ENCODE data around the gene FRAS1. TPM values are rescaled to one million over a fixed set of nuclear protein-coding genes. Genes with fewer than 3 reads are reported as not detected.

FRAS1 gene
- total RNA-seq, 2 experiments from 2014 or later = not detected

- H3K27ac ChIP-seq (ENCODE audit: low read depth in 1 of 2, low read length in 2 of 2) = no peak overlapping the region
- H3K27me3 ChIP-seq (ENCODE audit: control insufficient read depth in 1 of 2, insufficient read depth in 2 of 2, low read length in 2 of 2) = peaks cover 2 to 10% of the 10 kb centered on the region in 2 experiments
- no peak overlapping the region for H3K4me3 Mint-ChIP-seq
- POLR2A ChIA-PET = no interaction called here
- no peaks in the 10 kb centered on the region for H3K9me3 ChIP-seq (ENCODE audit: control insufficient read depth in 1 of 2, insufficient read depth in 1 of 2, low read length in 2 of 2)
- DNase-seq (no peak), ATAC-seq (ENCODE audit: poor library complexity) (no peak)
- no peaks in the 10 kb centered on the region for H3K36me3 Mint-ChIP-seq (ENCODE audit: low read depth)
- no peaks in the 10 kb centered on the region for H3K4me1 ChIP-seq (ENCODE audit: insufficient read depth, low read length)
- CTCF ChIA-PET = no interaction called here
- H3K27ac Mint-ChIP-seq = no peak overlapping the region
- no peaks in the 10 kb centered on the region for H3K4me1 Mint-ChIP-seq (ENCODE audit: low read depth)
- H3K4me3 ChIP-seq (ENCODE audit: low read length) = no peak overlapping the region
- TF ChIP-seq CTCF (IDR thresholded peaks at IDR 0.05) = no peak
- H3K27me3 Mint-ChIP-seq = peaks cover 16% of the 10 kb centered on the region
- intact Hi-C loops (cut with DNase I, micrococcal nuclease) = no loop called here
- no peaks in the 10 kb centered on the region for H3K9me3 Mint-ChIP-seq
- H3K36me3 ChIP-seq (ENCODE audit: insufficient read depth, low read length) = no peaks in the 10 kb centered on the region
Observed at GRCh38 chr4:78454016-78454415, 396.9 kb downstream of the FRAS1 start.

GRCh38 chr4:78457751-78458150 is 400.6 kb downstream of the FRAS1 start:
- no peak overlapping the region for H3K4me3 Mint-ChIP-seq
- Histone ChIP-seq H3K27me3 (ENCODE audit: control insufficient read depth in 1 of 2, insufficient read depth in 2 of 2, low read length in 2 of 2) (peaks cover 2 to 10% of the 10 kb centered on the region in 2 experiments), H3K36me3 (ENCODE audit: insufficient read depth, low read length) (no peaks in the 10 kb centered on the region), H3K27ac (ENCODE audit: low read depth in 1 of 2, low read length in 2 of 2) (no peak overlapping the region), H3K9me3 (ENCODE audit: control insufficient read depth in 1 of 2, insufficient read depth in 1 of 2, low read length in 2 of 2) (no peaks in the 10 kb centered on the region), H3K4me1 (ENCODE audit: insufficient read depth, low read length) (no peaks in the 10 kb centered on the region), H3K4me3 (ENCODE audit: low read length) (no peak overlapping the region)
- no peaks in the 10 kb centered on the region for H3K4me1 Mint-ChIP-seq (ENCODE audit: low read depth)
- no peak overlapping the region for H3K27ac Mint-ChIP-seq
- DNase-seq (no peak), ATAC-seq (ENCODE audit: poor library complexity) (no peak)
- H3K27me3 Mint-ChIP-seq = peaks cover 16% of the 10 kb centered on the region
- no peak for TF ChIP-seq CTCF (IDR thresholded peaks at IDR 0.05)
- no peaks in the 10 kb centered on the region for H3K36me3 Mint-ChIP-seq (ENCODE audit: low read depth)
- intact Hi-C loops (cut with DNase I, micrococcal nuclease) = no loop called here
- CTCF ChIA-PET = no interaction called here
- POLR2A ChIA-PET = no interaction called here
- H3K9me3 Mint-ChIP-seq = no peaks in the 10 kb centered on the region

- Histone ChIP-seq H3K36me3 (ENCODE audit: insufficient read depth, low read length) (no peaks in the 10 kb centered on the region), H3K9me3 (ENCODE audit: control insufficient read depth in 1 of 2, insufficient read depth in 1 of 2, low read length in 2 of 2) (no peaks in the 10 kb centered on the region), H3K4me3 (ENCODE audit: low read length) (no peak overlapping the region), H3K27me3 (ENCODE audit: control insufficient read depth in 1 of 2, insufficient read depth in 2 of 2, low read length in 2 of 2) (peaks cover 2 to 10% of the 10 kb centered on the region in 2 experiments), H3K27ac (ENCODE audit: low read depth in 1 of 2, low read length in 2 of 2) (no peak overlapping the region), H3K4me1 (ENCODE audit: insufficient read depth, low read length) (no peaks in the 10 kb centered on the region)
- Mint-ChIP-seq H3K27me3 (peaks cover 5% of the 10 kb centered on the region), H3K36me3 (ENCODE audit: low read depth) (no peaks in the 10 kb centered on the region), H3K4me3 (no peak overlapping the region), H3K4me1 (ENCODE audit: low read depth) (no peaks in the 10 kb centered on the region), H3K27ac (no peak overlapping the region), H3K9me3 (no peaks in the 10 kb centered on the region)
- DNase-seq (no peak), ATAC-seq (ENCODE audit: poor library complexity) (no peak)
- no peak for TF ChIP-seq CTCF (IDR thresholded peaks at IDR 0.05)
- POLR2A ChIA-PET = no interaction called here
- intact Hi-C loops (cut with DNase I, micrococcal nuclease) = no loop called here
- CTCF ChIA-PET = no interaction called here
Observed at GRCh38 chr4:78459327-78459726, 402.2 kb downstream of the FRAS1 start.

All from CD4-positive, alpha-beta T cell (primary cell).